ENCODE measurements around the gene PPP2CA. TPM values are rescaled to one million over a fixed set of nuclear protein-coding genes. Genes with fewer than 3 reads are reported as not detected.

PPP2CA gene
- total and polyA plus RNA-seq, 2 of the 13 experiments (the other 11 are each of a cell fraction or from before 2014, with no cell fraction given): 82.4 to 171 TPM

DNA sequence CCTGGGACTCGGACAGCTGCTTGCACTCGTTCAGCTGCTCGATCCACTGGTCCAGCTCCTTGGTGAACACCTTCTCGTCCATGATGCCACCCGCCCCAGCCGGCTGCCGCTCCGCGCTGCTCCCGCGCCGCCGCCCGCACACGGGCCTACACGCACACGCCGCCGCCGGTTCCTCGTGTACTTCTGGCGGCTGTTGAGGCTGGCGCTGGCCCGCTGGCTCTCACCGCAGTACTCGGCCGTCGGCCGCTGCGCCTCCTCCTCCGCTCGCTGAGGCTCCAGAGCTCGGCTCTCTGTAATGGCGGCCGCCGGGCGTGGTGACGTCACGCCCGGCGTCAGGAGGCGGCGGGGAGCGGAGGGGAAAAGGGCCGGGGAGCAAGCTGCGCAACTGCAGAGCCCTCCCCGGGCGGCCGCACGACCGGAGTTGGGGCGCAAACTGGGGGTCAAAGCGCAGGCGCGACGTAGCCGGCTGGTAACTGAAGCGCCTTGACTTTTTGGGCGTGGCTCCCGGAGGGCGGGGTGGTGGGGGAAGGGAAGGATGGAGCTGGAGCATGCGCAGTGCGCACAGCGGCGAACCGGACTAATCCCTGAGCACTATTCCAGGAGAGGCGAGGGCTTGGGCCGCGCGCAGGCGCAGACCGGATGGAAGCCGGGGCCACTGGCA lies at the start of gene PPP2CA (continued):
- TF ChIP-seq ZNF282 (IDR thresholded peaks at IDR 0.05; ENCODE audit: partially characterized antibody) (no peak), ZNF850 (CRISPR knock-in tag; conservative IDR thresholded peaks at IDR 0.05) (no peak), ZBTB7A (CRISPR knock-in tag; IDR thresholded peaks at IDR 0.05) (no peak), KDM2A (CRISPR knock-in tag; IDR thresholded peaks at IDR 0.05; ENCODE audit: borderline replicate concordance, low read depth) (peak; percentile 38; the same call in 1 of the 2 replicates), ZNF703 (CRISPR knock-in tag; IDR thresholded peaks at IDR 0.05; ENCODE audit: borderline replicate concordance) (peak; percentile 57; the same call in 1 of the 2 replicates), PHB2 (IDR thresholded peaks at IDR 0.05; ENCODE audit: partially characterized antibody) (no peak), ZNF12 (CRISPR knock-in tag; IDR thresholded peaks at IDR 0.05) (no peak), MTA3 (CRISPR knock-in tag; IDR thresholded peaks at IDR 0.05) (no peak), ZSCAN25 (CRISPR knock-in tag; IDR thresholded peaks at IDR 0.05) (no peak; the same call in 1 of the 2 replicates), ELF3 (CRISPR knock-in tag; IDR thresholded peaks at IDR 0.05) (0 out of 2 replicates have a peak, but pooled peaks have one; percentile 7), ZKSCAN8 (CRISPR knock-in tag; IDR thresholded peaks at IDR 0.05; ENCODE audit: borderline replicate concordance) (no peak), ZFYVE20 (CRISPR knock-in tag; IDR thresholded peaks at IDR 0.05; ENCODE audit: borderline replicate concordance, low read depth) (no peak), CEBPB (IDR thresholded peaks at IDR 0.05; ENCODE audit: borderline replicate concordance, low read depth, low read length) (peak; percentile 20; the same call in 1 of the 2 replicates), ZNF646 (CRISPR knock-in tag; IDR thresholded peaks at IDR 0.05) (no peak), RBM39 (IDR thresholded peaks at IDR 0.05; ENCODE audit: low read depth, low read length, poor library complexity, severe bottlenecking) (peak; percentile 8), HOXD1 (CRISPR knock-in tag; IDR thresholded peaks at IDR 0.05) (no peak; the same call in 1 of the 2 replicates), TCF7 (IDR thresholded peaks at IDR 0.05; ENCODE audit: low read depth) (no peak), HHEX (CRISPR knock-in tag; IDR thresholded peaks at IDR 0.05) (no peak), ZNF562 (CRISPR knock-in tag; IDR thresholded peaks at IDR 0.05; ENCODE audit: borderline replicate concordance) (no peak), SMARCC2 (IDR thresholded peaks at IDR 0.05) (no peak), ONECUT2 (CRISPR knock-in tag; IDR thresholded peaks at IDR 0.05) (0 out of 2 replicates have a peak, but pooled peaks have one; percentile 13)
- TF ChIP-seq, protein P1, sequence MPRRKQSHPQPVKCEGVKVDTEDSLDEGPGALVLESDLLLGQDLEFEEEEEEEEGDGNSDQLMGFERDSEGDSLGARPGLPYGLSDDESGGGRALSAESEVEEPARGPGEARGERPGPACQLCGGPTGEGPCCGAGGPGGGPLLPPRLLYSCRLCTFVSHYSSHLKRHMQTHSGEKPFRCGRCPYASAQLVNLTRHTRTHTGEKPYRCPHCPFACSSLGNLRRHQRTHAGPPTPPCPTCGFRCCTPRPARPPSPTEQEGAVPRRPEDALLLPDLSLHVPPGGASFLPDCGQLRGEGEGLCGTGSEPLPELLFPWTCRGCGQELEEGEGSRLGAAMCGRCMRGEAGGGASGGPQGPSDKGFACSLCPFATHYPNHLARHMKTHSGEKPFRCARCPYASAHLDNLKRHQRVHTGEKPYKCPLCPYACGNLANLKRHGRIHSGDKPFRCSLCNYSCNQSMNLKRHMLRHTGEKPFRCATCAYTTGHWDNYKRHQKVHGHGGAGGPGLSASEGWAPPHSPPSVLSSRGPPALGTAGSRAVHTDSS (CRISPR knock-in tag; conservative IDR thresholded peaks at IDR 0.05): no peak

All from HepG2 (cell line).